Esophagus muscularis mucosa (tissue), 3 donors: ENCODE results near the gene BEST2.

Experiments used
- POLR2A ChIP-seq: fragments of 450-650 bp; IDR thresholded peaks from one replicate; pipeline ENCODE4 v1.6.1; 2017; ENCODE audit warnings: antibody characterized with exemption, moderate library complexity, mild to moderate bottlenecking, low read depth
- TF ChIP-seq, protein P1 (sequence below), 3 experiments: fragments of 200-600 bp in 2 of 3; fragments of 450-650 bp in 1 of 3; sonication (generic) in 2 of 3; IDR thresholded peaks; one replicate each; pipeline ENCODE4 v1.5.1; 2017 to 2019; ENCODE audit warnings: antibody characterized with exemption in 3 of 3, mild to moderate bottlenecking in 2 of 3, moderate library complexity in 1 of 3

DNA sequence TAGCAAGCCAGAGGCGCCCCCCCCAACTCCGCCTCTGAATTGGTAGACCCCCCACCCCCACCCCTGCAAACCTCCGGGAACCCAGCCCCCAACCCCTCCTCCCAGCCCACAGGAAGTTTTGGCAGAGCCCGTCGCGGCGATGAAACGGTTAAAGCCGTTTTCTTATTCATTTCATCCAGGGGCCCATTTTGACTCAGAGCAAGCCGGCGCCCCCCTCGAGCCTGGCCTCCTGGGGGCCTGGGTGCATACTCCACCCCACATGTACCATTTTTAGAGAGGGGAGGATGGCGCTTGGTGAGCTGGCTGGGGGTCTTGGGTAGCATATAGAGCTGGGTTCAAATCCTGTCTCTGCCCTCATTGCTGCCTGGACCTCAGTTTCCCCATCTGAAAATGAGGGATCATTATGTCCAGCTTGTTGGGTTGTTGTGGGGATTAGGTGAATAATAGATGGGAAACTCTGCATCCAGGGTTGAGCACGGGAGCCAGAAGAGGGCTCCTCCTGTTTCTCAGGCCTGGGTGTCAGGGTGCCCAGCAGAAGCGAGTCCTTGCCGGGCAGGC, 31.8 kb downstream of the BEST2 start:
- TF ChIP-seq, protein P1, sequence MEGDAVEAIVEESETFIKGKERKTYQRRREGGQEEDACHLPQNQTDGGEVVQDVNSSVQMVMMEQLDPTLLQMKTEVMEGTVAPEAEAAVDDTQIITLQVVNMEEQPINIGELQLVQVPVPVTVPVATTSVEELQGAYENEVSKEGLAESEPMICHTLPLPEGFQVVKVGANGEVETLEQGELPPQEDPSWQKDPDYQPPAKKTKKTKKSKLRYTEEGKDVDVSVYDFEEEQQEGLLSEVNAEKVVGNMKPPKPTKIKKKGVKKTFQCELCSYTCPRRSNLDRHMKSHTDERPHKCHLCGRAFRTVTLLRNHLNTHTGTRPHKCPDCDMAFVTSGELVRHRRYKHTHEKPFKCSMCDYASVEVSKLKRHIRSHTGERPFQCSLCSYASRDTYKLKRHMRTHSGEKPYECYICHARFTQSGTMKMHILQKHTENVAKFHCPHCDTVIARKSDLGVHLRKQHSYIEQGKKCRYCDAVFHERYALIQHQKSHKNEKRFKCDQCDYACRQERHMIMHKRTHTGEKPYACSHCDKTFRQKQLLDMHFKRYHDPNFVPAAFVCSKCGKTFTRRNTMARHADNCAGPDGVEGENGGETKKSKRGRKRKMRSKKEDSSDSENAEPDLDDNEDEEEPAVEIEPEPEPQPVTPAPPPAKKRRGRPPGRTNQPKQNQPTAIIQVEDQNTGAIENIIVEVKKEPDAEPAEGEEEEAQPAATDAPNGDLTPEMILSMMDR (IDR thresholded peaks at IDR 0.05): no peak
- no peak for TF ChIP-seq POLR2A
